Kidney (tissue), 14 donors: ENCODE data around the gene PPCS. TPM values are rescaled to one million over a fixed set of nuclear protein-coding genes. Genes with fewer than 3 reads are reported as not detected.

Experiments used
- DNase-seq, 5 donors: peaks; one replicate each; pipeline ENCODE4 v3.0.0-alpha.2; 2013 to 2020
- FAIRE-seq: peaks from 2 replicates; lab custom pipeline; 2012; peaks lifted over from hg19 to GRCh38; lab: Jason Lieb, UNC
- H3K27ac ChIP-seq, 2 donors: one replicate each; pipeline ENCODE4 v1.7.0; 2013; ENCODE audit warnings: low read depth in 2 of 2, low read length in 2 of 2, inconsistent platforms in 1 of 2
- H3K27me3 ChIP-seq: one replicate; pipeline ENCODE4 v1.7.1; 2013; ENCODE audit warnings: low read length, inconsistent platforms; ENCODE audit not compliant: control insufficient read depth, insufficient read depth
- H3K36me3 ChIP-seq, 3 donors: one replicate each; pipeline versions ENCODE4 v1.7.0 to v1.7.1; 2013; ENCODE audit warnings: low read length in 3 of 3, control low read depth in 1 of 3, inconsistent platforms in 1 of 3; ENCODE audit not compliant: insufficient read depth in 3 of 3, control insufficient read depth in 2 of 3
- H3K4me1 ChIP-seq, 3 donors: one replicate each; pipeline versions ENCODE4 v1.7.0 to v1.7.1; 2013; ENCODE audit warnings: low read length in 3 of 3, inconsistent platforms in 1 of 3, low read depth in 1 of 3; ENCODE audit not compliant: control insufficient read depth in 2 of 3, insufficient read depth in 2 of 3
- H3K4me3 ChIP-seq, 3 donors: one replicate each; pipeline versions ENCODE4 v1.7.0 to v1.8.1; 2013; ENCODE audit warnings: low read length in 3 of 3, control low read depth in 1 of 3, inconsistent platforms in 1 of 3
- H3K9ac ChIP-seq, 3 donors: one replicate each; pipeline versions ENCODE4 v1.7.0 to v1.7.1; 2013; ENCODE audit warnings: low read length in 3 of 3, control low read depth in 1 of 3, inconsistent platforms in 1 of 3
- H3K9me3 ChIP-seq, 3 donors: one replicate each; pipeline versions ENCODE4 v1.7.0 to v1.7.1; 2013; ENCODE audit warnings: low read length in 3 of 3, control low read depth in 1 of 3, inconsistent platforms in 1 of 3; ENCODE audit not compliant: control insufficient read depth in 2 of 3, insufficient read depth in 1 of 3
- intact Hi-C: fragments of 100-400 bp; cut with DNase I; formaldehyde crosslinking; loops from one replicate; pipeline ENCODE4 v1.11.1; 2022
- polyA plus RNA-seq: library from polyadenylated mRNA; stranded (reverse); fragments of 350-450 nt; fragmentation: Illumina TruSeq; extraction: RNeasy Lipid Tissue Mini Kit (QIAGEN cat#74804); gene quantifications from one replicate; pipeline ENCODE4 v1.2.3, GENCODE V29; 2014; ENCODE audit warnings: low read depth, low replicate concordance; ENCODE audit not compliant: insufficient read depth
- total RNA-seq: library from RNA; stranded (reverse); fragmentation: NEBNext Ultra II Directional; extraction: Animal tissue kit (Norgen Biotek cat#: 25700); gene quantifications from one replicate; pipeline ENCODE4 v1.2.1, GENCODE V29; 2021
- TF ChIP-seq, protein P1 (sequence below): IDR thresholded peaks from 3 replicates; pipeline ENCODE4 v1.5.1; 2012; ENCODE audit warnings: mild to moderate bottlenecking, moderate library complexity, borderline replicate concordance; ENCODE audit not compliant: insufficient read depth; ENCODE audit errors: extremely low read depth
- donor health status: control.
- donor health status: control.
- donor health status: control.
- donor health status: control.
- donor health status: control.
- donor health status: DM: yes; HTN: yes; CAD: no.
- donor health status: Normal renal cell carcinoma (clear cell type).

PPCS gene
- total and polyA plus RNA-seq, 2 donors from 2014 or later, result 79.3 to 145 TPM

DNA sequence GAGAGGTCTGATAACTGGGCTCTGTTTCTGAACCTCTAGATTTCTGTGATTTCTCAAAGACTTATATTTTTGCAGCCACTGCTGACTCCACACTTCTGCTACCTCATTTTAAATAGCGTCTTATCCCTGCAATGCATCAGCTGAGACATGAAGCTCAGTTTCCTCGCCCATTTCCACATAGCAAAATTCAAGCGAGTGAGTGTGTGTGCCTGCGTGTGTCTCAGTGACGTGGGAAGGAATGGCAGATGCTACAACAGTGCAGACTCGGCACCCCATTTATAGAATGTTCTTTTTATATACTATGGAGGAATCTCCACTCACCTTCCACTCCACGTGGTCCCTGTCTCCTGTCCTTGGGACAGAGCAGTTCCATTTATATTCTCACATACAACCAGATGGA is 36.2 kb upstream of the PPCS start:
- no peak overlapping the region for H3K4me3 ChIP-seq
- no peaks in the 10 kb centered on the region for H3K27me3 ChIP-seq
- FAIRE-seq (no peak), DNase-seq (no peak)
- no peak overlapping the region for H3K9ac ChIP-seq
- no peaks in the 10 kb centered on the region for H3K9me3 ChIP-seq
- H3K27ac ChIP-seq, result no peak overlapping the region
- H3K4me1 ChIP-seq, result no peaks in the 10 kb centered on the region
- no peaks in the 10 kb centered on the region for H3K36me3 ChIP-seq
- intact Hi-C loops, result no loop called here
- TF ChIP-seq, protein P1, sequence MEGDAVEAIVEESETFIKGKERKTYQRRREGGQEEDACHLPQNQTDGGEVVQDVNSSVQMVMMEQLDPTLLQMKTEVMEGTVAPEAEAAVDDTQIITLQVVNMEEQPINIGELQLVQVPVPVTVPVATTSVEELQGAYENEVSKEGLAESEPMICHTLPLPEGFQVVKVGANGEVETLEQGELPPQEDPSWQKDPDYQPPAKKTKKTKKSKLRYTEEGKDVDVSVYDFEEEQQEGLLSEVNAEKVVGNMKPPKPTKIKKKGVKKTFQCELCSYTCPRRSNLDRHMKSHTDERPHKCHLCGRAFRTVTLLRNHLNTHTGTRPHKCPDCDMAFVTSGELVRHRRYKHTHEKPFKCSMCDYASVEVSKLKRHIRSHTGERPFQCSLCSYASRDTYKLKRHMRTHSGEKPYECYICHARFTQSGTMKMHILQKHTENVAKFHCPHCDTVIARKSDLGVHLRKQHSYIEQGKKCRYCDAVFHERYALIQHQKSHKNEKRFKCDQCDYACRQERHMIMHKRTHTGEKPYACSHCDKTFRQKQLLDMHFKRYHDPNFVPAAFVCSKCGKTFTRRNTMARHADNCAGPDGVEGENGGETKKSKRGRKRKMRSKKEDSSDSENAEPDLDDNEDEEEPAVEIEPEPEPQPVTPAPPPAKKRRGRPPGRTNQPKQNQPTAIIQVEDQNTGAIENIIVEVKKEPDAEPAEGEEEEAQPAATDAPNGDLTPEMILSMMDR, result no peak

DNA sequence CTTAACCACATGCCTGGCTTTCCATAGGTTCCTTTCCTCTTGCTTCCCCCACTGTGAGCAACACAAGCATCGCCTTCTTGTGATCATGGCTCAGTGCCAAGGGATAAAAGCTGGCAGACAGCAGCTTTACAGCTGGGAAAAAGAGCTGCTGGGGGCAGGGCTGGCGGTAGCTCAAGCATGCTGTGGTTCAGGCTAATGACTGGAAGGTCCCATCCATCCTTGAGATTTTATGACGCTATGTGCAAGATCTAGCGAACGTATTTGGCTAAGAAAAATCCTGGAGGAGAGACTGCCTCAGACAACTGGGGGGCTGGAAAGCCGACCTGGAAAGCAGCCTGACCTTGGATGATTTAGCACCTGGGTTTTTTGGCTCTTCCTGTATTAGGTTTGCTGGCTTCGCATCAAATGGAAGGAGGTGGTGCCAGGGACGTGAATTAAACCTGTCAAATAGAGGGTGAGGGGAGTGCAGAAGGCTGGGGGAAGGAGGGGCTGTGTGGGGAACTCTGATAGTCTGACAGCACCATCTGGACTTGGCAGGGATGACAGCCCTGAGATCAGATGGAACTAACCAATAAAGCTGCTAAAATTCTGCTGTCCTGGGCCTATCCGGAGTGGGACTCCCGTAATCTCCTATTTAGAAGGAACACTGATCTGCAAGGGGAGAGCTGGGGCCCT is 35.3 kb upstream of the PPCS start:
- no peak overlapping the region for H3K4me3 ChIP-seq
- intact Hi-C loops, result no loop called here
- H3K27me3 ChIP-seq, result no peaks in the 10 kb centered on the region
- peak; percentile 86 to 97 (median 89) for DNase-seq
- no peak overlapping the region for H3K27ac ChIP-seq
- H3K9me3 ChIP-seq, result no peaks in the 10 kb centered on the region
- no peak for FAIRE-seq
- no peak overlapping the region for H3K9ac ChIP-seq
- no peaks in the 10 kb centered on the region for H3K36me3 ChIP-seq
- no peaks in the 10 kb centered on the region for H3K4me1 ChIP-seq
- TF ChIP-seq, protein P1, result no peak

DNA sequence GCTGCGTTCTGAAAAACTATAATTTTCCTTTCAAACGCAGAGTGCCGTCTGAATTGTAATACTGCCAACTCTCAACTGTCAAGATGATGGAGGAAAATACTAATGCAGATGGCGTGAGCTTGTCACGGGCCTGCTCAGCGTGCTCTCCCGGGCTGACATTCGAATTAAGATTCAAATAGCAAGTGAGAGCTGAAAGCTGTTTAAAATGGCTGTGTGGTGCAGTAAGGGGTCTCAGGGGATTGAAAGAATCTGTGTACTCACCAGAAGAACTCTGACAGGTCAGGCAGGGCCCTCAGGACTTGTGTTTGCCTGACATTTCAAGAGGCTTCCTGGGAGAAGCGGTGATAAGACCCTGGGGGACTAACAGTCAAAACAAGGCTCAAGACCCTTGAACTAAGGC is 33.6 kb upstream of the PPCS start:
- Histone ChIP-seq H3K27me3 (no peaks in the 10 kb centered on the region), H3K4me3 (no peak overlapping the region), H3K4me1 (no peaks in the 10 kb centered on the region), H3K36me3 (no peaks in the 10 kb centered on the region), H3K9ac (no peak overlapping the region), H3K9me3 (no peaks in the 10 kb centered on the region), H3K27ac (no peak overlapping the region)
- FAIRE-seq (no peak), DNase-seq (no peak)
- TF ChIP-seq, protein P1, result no peak
- intact Hi-C loops, result no loop called here

DNA sequence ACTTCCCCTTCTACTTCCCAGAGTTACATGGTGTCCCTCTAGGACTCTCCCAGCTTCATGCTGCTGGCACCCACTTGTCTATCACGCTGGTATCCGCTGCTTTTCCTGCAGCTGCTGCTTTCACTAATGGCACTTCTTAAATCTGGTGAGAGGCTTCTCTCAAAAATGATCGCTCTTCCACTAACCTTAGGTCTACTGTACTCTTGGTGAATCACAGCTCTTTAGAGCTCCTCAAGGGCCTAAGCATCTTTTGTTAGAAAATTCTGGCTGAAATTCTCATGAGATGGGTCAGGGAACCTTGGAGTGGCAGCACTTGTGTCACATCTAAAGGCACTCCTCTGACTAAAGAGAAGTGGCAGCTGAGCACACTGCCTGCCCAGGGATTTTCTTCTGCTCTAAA is 32.7 kb upstream of the PPCS start:
- no peak overlapping the region for H3K4me3 ChIP-seq
- no peaks in the 10 kb centered on the region for H3K27me3 ChIP-seq
- FAIRE-seq, result no peak
- H3K27ac ChIP-seq, result no peak overlapping the region
- no peaks in the 10 kb centered on the region for H3K36me3 ChIP-seq
- no peak overlapping the region for H3K9ac ChIP-seq
- TF ChIP-seq, protein P1, result no peak
- intact Hi-C loops, result no loop called here
- H3K4me1 ChIP-seq, result no peaks in the 10 kb centered on the region
- no peak for DNase-seq
- no peaks in the 10 kb centered on the region for H3K9me3 ChIP-seq
